H1 (cell line): ENCODE measurements around the gene KCTD2.

Experiments used
- ASH2L ChIP-seq: fragments of 200-600, 300-600 bp; sonication (generic); IDR thresholded peaks from one replicate; pipeline ENCODE4 v1.7.1; 2017; ENCODE audit warnings: low read length
- CTCF ChIP-seq, 3 experiments: IDR thresholded peaks; 1 replicate in 2 of 3; 2 replicates in 1 of 3; pipeline versions ENCODE4 v1.5.1 to v1.6.1; 2011; ENCODE audit warnings: low read length in 3 of 3, mild to moderate bottlenecking in 3 of 3, inconsistent platforms in 2 of 3, low read depth in 1 of 3, moderate library complexity in 1 of 3; ENCODE audit not compliant: insufficient read depth in 1 of 3; ENCODE audit errors: control extremely low read depth in 1 of 3
- NANOG ChIP-seq: IDR thresholded peaks from 2 replicates; pipeline ENCODE4 v1.6.1; 2011; ENCODE audit warnings: low read length, low read depth, mild to moderate bottlenecking, inconsistent platforms; ENCODE audit not compliant: insufficient read depth, poor library complexity, severe bottlenecking
- POLR2A ChIP-seq, 2 experiments: IDR thresholded peaks; 1 replicate in 1 of 2; 2 replicates in 1 of 2; pipeline ENCODE4 v1.6.1; 2011; ENCODE audit warnings: low read depth in 2 of 2, low read length in 2 of 2, mild to moderate bottlenecking in 2 of 2; ENCODE audit errors: control extremely low read depth in 1 of 2
- POLR2AphosphoS5 ChIP-seq: IDR thresholded peaks from 2 replicates; pipeline ENCODE4 v1.6.1; 2011; ENCODE audit warnings: low read depth, low read length

- TF ChIP-seq CTCF (IDR thresholded peaks at IDR 0.05; ENCODE audit: control extremely low read depth in 1 of 3, insufficient read depth in 1 of 3, low read depth in 1 of 3, low read length in 3 of 3) (no peak), NANOG (no peak), POLR2A (IDR thresholded peaks at IDR 0.05; ENCODE audit: control extremely low read depth in 1 of 2, low read depth in 2 of 2, low read length in 2 of 2) (no peak), POLR2AphosphoS5 (no peak), ASH2L (no peak)
Measured at GRCh38 chr17:75102385-75102821, 55.4 kb downstream of the KCTD2 start.
